ENCODE results near the gene HOGA1. TPM values are rescaled to one million over a fixed set of nuclear protein-coding genes. Genes with fewer than 3 reads are reported as not detected.

Gene HOGA1
- total RNA-seq, 1 experiment from 2014 or later: 0.08 TPM

DNA sequence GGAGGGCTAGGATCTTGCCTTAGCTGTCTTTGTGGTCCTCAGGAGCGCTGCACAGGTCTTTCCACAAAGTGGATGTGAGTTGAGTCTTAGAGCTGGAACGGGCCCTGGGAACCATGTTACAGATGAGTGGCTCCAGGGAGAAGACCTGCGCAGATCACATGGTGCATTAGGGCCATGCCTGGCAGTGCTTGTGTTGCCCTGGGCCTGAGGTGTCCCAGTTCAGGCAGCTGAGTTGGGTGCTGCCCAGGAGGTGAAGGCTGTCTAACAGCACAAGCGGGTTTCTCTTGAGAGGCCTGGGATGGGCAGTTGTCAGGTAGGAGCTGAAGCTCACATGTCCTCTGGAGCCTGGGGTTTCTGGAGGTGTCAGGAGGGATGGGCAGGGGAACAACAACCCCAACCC lies 45.4 kb upstream of the HOGA1 start:
- no peak overlapping the region for H3K4me3 ChIP-seq (ENCODE audit: low read depth in 2 of 2, low read length in 2 of 2)
- BruUV-seq (replicated peaks): no TSS peak
- no peaks in the 10 kb centered on the region for H3K27me3 ChIP-seq (ENCODE audit: control insufficient read depth, insufficient read depth, low read length)
- ChIA-PET CTCF (interaction anchor here (0.6 to 1.3 kb wide), 3 partner anchors 13 to 348 kb away, joined by 3 to 8 read pairs (median 4); no protein-coding TSS in a partner anchor), POLR2A (no interaction called here)
- H3K9me3 ChIP-seq (ENCODE audit: control insufficient read depth, insufficient read depth, low read depth, low read length): no peaks in the 10 kb centered on the region
- in situ Hi-C loops (cut with HindIII; ENCODE audit: low pct_unique_long_range_greater_than_20kb, low sequenced_read_pairs): no loop called here
- H3K27ac ChIP-seq (ENCODE audit: low read length): peak overlapping the region; percentile 95
- intact Hi-C loops (cut with micrococcal nuclease; ENCODE audit: unreplicated experiment): no loop called here
- ATAC-seq (no peak), DNase-seq (ENCODE audit: low read depth, low spot score) (no peak)
- H3K36me3 ChIP-seq (ENCODE audit: control insufficient read depth, insufficient read depth, low read length): no peaks in the 10 kb centered on the region
- TF ChIP-seq, protein P1, sequence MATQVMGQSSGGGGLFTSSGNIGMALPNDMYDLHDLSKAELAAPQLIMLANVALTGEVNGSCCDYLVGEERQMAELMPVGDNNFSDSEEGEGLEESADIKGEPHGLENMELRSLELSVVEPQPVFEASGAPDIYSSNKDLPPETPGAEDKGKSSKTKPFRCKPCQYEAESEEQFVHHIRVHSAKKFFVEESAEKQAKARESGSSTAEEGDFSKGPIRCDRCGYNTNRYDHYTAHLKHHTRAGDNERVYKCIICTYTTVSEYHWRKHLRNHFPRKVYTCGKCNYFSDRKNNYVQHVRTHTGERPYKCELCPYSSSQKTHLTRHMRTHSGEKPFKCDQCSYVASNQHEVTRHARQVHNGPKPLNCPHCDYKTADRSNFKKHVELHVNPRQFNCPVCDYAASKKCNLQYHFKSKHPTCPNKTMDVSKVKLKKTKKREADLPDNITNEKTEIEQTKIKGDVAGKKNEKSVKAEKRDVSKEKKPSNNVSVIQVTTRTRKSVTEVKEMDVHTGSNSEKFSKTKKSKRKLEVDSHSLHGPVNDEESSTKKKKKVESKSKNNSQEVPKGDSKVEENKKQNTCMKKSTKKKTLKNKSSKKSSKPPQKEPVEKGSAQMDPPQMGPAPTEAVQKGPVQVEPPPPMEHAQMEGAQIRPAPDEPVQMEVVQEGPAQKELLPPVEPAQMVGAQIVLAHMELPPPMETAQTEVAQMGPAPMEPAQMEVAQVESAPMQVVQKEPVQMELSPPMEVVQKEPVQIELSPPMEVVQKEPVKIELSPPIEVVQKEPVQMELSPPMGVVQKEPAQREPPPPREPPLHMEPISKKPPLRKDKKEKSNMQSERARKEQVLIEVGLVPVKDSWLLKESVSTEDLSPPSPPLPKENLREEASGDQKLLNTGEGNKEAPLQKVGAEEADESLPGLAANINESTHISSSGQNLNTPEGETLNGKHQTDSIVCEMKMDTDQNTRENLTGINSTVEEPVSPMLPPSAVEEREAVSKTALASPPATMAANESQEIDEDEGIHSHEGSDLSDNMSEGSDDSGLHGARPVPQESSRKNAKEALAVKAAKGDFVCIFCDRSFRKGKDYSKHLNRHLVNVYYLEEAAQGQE (IDR thresholded peaks at IDR 0.05; ENCODE audit: insufficient read depth in 1 of 2, low read depth in 2 of 2, low read length in 1 of 2): no peak
- TF ChIP-seq, protein P2, sequence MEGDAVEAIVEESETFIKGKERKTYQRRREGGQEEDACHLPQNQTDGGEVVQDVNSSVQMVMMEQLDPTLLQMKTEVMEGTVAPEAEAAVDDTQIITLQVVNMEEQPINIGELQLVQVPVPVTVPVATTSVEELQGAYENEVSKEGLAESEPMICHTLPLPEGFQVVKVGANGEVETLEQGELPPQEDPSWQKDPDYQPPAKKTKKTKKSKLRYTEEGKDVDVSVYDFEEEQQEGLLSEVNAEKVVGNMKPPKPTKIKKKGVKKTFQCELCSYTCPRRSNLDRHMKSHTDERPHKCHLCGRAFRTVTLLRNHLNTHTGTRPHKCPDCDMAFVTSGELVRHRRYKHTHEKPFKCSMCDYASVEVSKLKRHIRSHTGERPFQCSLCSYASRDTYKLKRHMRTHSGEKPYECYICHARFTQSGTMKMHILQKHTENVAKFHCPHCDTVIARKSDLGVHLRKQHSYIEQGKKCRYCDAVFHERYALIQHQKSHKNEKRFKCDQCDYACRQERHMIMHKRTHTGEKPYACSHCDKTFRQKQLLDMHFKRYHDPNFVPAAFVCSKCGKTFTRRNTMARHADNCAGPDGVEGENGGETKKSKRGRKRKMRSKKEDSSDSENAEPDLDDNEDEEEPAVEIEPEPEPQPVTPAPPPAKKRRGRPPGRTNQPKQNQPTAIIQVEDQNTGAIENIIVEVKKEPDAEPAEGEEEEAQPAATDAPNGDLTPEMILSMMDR (IDR thresholded peaks at IDR 0.05): no peak
- TF ChIP-seq SIN3A (IDR thresholded peaks at IDR 0.05; ENCODE audit: borderline replicate concordance, insufficient read depth, low read depth, low read length): no peak
- TF ChIP-seq POLR2AphosphoS5 (IDR thresholded peaks at IDR 0.05; ENCODE audit: low read depth, low read length): no peak
- TF ChIP-seq TCF7L2 (IDR thresholded peaks at IDR 0.05; ENCODE audit: low read depth, low read length): no peak
- peaks cover 65% of the 10 kb centered on the region for H3K4me1 ChIP-seq (ENCODE audit: control insufficient read depth, insufficient read depth, low read length)

DNA sequence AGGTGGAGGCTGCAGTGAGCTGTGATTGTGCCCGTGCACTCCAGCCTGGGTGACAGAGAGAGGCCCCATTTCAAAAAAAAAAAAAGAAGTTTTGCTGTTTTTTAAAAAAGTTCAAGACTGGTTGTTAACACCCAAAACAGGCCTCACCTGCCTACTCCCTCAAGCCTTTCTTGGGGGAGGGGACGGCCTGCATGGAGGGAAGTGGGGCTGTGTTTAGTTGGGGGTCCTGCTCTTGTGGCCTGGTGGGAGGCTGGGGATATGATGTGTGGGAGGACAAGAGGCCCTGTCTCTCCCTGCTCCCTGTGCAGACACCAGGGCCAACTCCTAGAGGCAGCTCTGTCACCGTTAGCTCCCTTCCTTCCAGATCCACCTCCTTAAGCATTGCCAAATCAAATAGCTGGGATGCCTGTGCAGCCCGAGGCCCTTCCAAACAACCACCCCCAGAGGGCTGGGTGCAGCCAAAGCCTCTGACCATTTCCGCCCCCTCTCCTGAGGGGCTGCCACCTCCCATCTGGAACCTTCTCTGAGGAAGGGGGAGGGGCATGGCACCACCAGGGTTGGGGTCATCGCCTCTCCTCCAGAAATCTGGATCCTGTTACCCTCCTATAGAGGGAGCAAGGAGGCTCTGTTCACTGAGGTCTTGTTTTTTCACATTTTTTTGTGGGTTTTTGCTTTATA lies 44.5 kb upstream of the HOGA1 start:
- ATAC-seq: peak; percentile 39
- H3K27me3 ChIP-seq (ENCODE audit: control insufficient read depth, insufficient read depth, low read length): no peaks in the 10 kb centered on the region
- ChIA-PET CTCF (interaction anchor here (0.7 to 1.0 kb wide), 3 partner anchors 15 to 272 kb away, joined by 3 to 7 read pairs (median 3); no protein-coding TSS in a partner anchor), POLR2A (interaction anchor here (0.5 kb wide), 1 partner anchor 38 kb away, joined by 3 read pairs; no protein-coding TSS in a partner anchor)
- H3K9me3 ChIP-seq (ENCODE audit: control insufficient read depth, insufficient read depth, low read depth, low read length): no peaks in the 10 kb centered on the region
- no peak for DNase-seq (ENCODE audit: low read depth, low spot score)
- H3K27ac ChIP-seq (ENCODE audit: low read length): peak overlapping the region; percentile 95
- in situ Hi-C loops (cut with HindIII; ENCODE audit: low pct_unique_long_range_greater_than_20kb, low sequenced_read_pairs): no loop called here
- TF ChIP-seq TCF7L2 (IDR thresholded peaks at IDR 0.05; ENCODE audit: low read depth, low read length): no peak
- TF ChIP-seq SIN3A (IDR thresholded peaks at IDR 0.05; ENCODE audit: borderline replicate concordance, insufficient read depth, low read depth, low read length): no peak
- peak; percentile 39; the same call in 1 of the 2 replicates for TF ChIP-seq POLR2AphosphoS5 (IDR thresholded peaks at IDR 0.05; ENCODE audit: low read depth, low read length)
- no peak overlapping the region for H3K4me3 ChIP-seq (ENCODE audit: low read depth in 2 of 2, low read length in 2 of 2)
- no peaks in the 10 kb centered on the region for H3K36me3 ChIP-seq (ENCODE audit: control insufficient read depth, insufficient read depth, low read length)
- peaks cover 65% of the 10 kb centered on the region for H3K4me1 ChIP-seq (ENCODE audit: control insufficient read depth, insufficient read depth, low read length)
- no TSS peak for BruUV-seq (replicated peaks)
- intact Hi-C loops (cut with micrococcal nuclease; ENCODE audit: unreplicated experiment): loop anchor here (5.0 kb wide), 1 partner anchor 42 kb away; the partner anchor contains the start of genes MMS19 and UBTD1

Data from Panc1 (cell line).